ENCODE measurements around the gene ACTR1A.
"Not testable (repeated sequence)": the region's sequence is repeated elsewhere in the genome, so short reads cannot be mapped to it uniquely, and the experiment has no call there.

ACTR1A gene

DNA sequence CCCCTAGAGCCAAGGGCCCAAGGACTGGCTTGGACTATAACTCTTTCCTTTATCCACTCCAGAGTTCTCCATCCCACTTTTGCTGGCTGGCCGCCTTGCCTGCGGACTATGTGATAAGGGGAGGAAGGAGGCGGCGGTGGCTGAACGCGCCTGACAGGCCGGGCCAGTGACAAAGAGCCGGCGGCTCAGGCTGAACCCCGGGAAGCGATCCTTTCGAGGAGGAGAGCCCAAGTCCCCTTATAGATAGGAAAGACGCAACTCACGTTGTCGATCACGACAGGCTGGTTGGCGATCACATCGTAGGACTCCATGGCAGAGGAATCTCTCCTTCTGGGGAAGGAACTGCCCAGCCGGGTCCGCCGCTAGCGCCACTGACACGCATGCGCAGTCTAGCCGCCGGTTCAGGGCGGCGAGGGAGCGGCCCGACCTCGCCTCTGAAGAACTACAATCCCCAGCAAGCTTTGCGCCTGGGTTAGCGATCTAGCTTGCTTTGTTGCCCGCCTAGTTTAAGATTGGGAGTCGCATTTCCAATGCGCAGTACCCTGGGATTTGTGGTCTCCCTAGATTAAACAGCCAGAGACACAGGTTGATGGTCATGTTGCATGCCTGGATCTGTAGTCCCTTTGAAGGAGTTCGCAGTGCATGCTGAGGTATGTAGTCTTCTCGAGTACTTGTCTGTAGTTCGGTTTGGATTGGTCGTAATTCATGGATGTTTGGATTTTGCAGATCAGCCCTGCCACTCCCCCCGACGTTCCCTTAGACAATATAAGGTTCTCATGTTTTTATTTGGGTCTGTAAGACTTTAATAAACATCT, at the start of gene ACTR1A:
TSS of gene ACTR1A (minus strand) at position 376 of the 815 bp plus-strand sequence. CDS start at position 311, 65 bp downstream.
- DNase-seq (ENCODE audit: low spot score) = peak; percentile 97

DNA sequence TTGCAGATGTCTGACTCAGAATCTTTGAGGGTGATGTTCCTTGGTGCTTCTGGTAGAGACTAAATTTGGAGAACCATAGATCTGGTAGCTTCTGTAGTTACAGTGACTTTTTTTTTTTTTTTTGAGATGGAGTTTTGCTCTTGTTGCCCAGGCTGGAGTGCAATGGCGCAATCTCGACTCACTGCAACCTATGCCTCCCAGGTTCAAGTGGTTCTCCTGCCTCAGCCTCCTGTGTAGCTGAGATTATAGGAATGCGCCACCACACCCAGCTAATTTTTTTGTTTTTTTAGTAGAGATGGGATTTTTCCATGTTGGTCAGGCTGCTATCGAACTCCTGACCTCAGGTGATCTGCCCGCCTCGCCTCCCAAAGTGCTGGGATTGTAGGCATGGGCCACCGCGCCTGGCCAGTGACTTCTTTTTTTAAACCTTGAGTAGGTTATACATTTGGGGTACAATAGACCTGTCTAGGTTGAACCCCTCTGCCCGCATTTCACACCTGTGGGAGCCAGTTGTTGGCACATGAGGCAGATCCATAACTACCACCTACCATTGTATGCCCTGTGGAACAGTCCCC, 48.2 kb upstream of the ACTR1A start:
- no peak for DNase-seq (ENCODE audit: low spot score)

DNA sequence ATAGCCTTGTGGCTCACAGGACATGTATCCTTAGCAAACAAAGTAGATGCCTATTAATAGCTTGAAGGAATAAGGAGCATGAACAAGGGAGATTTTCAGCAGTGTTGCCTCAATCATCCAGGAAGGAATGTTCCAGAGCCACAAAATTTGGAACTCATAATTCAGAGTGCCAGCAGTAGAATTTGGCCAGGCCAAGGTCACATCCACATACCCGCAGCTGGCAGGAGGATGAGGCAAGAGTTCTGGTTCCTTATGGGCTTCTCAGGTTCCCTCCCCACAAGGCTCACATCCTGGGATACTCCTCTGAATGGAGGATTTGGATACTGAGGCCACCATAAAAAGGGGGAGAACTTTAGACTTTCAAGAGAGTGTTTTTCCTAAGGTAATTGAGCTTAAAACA, 47.0 kb upstream of the ACTR1A start:
- DNase-seq (ENCODE audit: low spot score) = no peak

DNA sequence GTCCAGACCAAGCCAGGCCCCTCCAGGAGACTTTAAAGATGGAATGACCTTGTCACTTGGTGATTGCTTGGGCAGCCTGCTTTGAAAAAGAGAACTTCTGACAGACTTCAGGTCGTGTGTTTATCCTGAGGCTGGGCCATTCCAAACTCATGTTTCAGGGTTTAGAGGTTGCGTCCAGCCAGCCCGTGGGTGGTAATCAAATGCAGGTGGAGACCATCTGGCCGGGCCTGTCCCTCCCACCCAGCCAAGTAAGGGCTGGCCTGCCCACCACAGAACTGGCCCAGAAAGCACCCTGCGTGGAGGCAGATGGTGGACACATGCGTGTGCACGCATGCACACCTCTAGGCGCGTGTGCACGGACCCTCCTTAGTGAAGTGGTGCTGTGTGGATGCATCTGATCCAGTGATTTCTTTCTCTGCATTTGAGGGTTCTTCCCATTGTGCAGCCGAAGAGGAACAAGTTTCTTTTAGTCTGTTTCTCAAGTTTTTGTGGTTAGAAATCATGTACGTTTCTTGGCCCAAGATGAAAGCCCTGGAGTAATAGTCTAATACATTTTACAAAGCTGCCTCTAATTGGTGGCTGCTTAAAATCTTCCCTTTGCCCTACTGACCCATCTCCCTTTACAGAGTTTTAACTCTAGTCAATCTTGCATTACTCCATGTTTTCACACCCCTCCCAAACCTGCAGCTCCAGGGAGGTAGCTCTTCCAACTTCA, 44.3 kb upstream of the ACTR1A start:
- no peak for DNase-seq (ENCODE audit: low spot score)

DNA sequence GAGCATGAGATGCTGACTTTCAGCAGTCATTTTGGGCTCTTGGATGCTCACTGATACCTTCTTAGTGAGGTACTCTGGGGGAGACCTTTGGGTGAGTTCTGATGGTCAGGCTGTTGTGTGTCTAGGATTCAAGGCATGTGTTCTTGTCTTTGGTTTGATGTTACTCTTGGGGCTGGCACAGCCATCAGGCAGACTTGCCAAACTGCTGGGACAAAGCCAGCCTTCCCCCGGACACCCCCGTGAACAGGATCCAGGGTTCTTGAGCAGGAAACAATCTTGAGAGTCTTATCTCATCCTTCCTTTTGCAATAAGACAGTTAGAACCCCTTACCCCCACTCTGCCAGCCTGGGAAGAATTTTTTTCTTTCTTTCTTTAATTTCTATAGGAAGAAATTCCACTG, 43.5 kb upstream of the ACTR1A start:
- no peak for DNase-seq (ENCODE audit: low spot score)

DNA sequence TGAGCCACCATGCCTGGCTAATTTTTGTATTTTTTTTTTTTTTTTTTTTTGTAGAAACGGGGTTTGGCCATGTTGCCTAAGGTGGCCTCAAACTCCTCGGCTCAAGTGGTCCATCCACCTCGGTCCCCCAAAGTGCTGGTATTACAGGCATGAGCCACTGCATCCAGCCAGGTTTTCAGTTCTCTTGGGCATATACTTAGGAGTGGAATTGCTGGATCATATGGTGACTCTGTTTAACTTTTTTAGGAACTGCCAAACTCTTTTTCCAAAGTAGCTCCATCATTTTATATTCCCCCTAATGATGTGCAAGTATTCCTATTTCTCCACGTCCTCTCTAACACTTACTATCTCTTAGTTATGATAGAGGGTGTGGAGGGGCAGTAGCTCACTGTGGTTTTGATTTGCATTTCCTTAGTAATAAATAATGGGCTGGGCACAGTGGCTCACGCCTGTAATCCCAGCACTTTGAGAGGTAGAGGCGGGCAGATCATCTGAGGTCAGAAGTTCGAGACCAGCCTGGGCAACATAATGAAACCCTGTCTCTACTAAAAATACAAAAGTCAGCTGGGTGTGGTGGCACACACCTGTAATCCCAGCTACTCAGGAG, 42.9 kb upstream of the ACTR1A start:
- no peak for DNase-seq (ENCODE audit: low spot score)

DNA sequence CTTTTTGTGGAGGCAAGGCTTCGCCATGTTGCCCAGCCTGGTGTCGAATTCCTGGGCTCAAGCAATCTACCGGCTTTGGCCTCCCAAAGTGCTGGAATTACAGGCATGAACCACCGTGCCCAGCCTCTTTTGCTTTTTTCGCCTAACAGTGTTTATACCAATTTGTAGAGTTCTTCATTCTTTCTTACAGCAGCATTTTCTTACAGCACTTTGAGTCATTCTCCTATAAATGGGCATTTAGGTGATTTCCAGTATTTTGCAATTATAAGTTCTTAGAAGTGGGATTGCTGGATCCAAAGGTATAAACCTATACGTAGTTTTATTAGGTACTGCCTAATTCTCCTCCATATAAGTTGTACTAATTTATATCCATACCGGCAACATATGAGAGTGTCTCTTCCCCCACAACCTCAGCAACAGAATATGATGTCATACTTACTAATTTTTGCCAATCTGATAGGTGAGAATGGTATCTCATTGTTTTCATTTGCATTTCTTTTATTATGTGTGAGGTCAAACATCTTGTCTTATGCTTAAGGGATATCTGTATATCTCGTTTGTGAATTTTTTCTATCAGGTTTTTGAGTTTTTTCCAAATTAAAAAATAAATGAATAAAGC, 40.4 kb upstream of the ACTR1A start:
- DNase-seq (ENCODE audit: low spot score) = no peak

DNA sequence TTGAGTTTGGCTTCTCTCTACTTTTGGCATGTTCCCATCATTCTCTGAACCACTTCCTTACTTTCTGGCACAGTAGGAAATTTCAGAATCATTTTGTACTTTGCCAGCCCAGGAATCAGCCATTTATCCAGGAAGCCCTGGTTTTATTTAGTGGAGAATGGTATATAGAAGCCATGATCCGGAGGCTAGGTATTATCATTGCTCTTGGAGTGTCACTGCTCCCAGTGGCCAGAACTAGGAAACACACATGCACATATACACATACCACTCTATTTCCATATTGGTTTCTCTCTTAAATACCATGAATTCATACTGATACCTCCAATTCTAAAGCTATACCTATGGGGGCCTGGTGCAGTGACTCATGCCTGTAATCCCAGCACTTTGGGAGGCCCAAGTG, 37.5 kb upstream of the ACTR1A start:
- DNase-seq (ENCODE audit: low spot score) = no peak

DNA sequence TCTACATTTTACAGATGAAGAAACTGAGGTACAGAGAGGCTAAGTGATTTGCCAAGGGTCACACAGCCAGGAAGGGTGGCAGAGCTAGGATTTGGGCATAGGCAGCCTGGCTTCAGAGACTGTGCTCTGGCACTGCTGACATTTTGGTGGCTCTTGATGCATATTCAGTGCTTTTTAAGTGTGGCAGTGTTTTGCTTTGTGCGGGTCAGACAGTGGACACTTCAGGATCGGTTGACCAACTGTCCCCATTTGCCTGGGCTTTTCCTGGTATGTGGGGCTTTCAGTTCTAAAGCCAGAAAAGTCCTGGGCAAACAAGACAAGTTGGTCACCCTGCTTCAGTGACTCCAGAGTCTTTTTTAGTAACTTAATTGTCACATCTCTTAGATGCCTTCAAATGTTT, 36.3 kb upstream of the ACTR1A start:
- DNase-seq (ENCODE audit: low spot score) = no peak

DNA sequence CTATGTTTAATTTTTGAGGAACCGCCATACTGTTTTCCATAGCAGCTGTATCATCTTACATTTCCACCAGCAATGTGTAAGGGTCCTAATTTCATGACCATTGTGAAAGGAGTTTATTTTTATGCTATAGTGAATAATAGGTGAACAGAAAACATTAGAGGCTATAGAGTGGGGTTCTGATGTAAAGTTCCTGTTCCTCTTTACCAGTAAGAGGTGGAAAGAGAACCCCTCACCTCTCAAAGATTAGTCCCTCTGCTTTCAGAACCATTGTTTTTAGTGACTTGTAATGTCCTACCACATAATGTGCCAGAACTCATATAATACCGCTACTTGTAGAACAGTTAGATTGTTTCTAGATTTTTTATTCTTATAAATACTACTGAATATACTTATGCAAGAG, 35.4 kb upstream of the ACTR1A start:
- no peak for DNase-seq (ENCODE audit: low spot score)

DNA sequence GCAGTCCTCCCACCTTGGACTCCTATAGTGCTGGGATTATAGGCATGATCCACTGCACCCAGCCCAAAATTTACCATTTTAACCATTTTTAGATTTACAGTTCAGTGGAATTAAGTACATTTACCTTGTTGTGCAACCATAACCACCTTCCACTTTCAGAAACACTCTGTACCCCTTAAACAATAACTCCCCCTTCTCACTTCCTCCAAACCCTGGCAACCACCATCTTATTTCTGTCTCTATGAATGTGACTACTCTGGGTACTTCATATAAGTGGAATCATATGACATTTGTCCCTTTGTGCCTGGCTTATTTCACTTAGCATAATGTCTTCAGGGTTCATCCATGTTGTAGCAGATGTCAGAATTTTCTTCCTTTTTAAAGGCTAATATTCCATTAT, 34.9 kb upstream of the ACTR1A start:
- no peak for DNase-seq (ENCODE audit: low spot score)

DNA sequence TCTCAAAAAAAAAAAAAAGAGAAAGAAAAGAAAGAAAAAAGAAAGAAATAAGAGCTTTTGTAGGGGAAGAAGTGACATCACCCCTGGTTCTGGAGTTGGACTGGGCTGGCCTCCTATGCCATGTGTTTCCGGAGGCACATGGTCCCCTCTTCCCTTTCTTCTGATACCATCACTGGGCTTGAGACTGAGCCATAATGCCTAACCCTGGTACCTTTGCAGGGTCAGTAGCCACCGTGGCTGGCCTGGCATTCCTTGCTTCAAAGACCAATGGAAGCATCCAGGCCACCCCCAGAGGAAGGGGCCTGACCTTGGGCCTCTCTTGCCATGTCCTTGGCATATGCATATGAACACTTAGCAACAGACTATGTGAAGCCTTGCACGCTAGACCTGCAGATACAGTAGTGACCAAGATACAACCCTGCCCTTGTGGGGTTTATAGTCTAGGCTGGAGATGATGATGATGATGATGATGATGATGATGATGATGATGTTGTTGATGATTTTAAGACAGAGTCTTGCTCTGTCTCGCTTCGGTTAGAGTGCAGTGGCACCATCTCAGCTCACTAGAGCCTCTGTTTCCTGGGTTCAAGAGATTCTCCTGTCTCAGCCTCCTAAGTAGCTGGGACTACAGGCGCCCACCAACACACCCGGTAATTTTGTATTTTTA, 33.1 kb upstream of the ACTR1A start:
- no peak for DNase-seq (ENCODE audit: low spot score)

DNA sequence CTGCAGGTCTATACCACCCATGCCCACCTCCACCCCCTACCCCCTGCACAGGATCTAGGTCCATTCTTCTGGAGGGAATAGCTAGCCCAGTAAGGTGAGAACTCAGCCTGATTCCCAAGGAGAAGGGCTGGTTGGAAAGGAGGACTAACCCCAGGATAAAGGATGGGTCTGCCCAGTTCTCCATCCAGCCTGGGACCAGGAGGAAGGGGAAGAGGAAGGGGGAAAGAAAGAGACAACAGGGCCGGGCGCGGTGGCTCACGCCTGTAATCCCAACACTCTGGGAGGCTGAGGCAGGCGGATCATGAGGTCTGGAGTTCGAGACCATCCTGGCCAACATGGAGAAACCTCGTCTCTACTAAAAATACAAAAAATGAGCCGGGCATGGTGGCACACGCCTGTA, 32.5 kb upstream of the ACTR1A start:
- DNase-seq (ENCODE audit: low spot score) = not testable (repeated sequence)

DNA sequence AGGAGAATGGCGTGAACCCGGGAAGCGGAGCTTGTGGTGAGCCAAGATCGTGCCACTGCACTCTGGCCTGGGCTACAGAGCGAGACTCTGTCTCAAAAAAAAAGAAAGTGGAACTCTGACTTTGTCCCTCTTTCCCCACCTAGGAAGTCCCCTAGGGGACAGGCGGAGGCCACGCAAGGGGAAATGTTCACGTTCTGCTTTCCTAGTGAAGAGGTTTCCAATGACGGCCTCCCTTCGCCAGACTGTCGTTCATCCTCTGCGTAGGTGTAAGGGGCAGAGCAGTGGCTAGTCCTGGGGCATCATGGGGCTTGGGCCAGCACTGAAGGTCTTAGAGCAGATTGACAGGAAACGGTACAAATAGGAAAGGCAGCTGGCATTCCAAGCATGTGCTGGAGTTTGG, 31.8 kb upstream of the ACTR1A start:
- no peak for DNase-seq (ENCODE audit: low spot score)

DNA sequence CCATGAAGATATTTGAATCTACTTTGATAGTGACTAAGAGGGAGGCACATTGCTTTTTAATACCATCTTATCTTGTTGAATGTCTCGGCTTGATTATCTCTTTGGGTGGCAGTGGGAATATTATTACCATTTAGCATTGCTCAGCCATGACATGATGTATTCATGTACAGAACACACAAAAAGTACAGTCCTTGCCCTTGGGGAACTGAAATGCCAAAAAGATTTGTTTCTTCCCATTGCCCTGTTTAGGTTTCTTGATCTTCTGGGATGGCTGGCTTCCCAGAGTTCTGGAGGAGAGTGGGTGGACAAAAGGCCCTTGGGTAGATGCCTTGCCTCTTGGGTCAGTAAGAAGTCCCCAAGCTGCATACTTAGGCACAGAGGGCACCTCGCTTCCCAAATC, 25.0 kb upstream of the ACTR1A start:
- DNase-seq (ENCODE audit: low spot score) = no peak

DNA sequence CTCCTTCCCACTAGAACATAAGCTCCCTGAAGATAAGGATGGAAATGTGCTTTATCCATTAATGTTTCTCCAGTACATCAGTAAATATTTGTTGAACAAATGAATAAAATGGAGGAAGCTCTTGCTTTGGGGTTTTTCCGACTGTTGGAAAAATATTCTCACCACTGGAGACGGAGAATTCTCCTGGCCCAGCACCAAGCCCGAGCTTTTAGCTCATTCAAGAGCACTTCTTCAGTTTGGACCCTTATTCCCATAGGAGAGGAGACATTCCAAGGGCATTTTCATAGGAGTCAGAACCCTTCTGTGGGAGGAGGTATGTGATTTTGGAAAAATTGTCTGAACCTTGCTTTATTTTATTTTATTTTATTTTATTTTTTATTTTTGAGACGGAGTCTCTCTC, 22.2 kb upstream of the ACTR1A start:
- DNase-seq (ENCODE audit: low spot score) = no peak

DNA sequence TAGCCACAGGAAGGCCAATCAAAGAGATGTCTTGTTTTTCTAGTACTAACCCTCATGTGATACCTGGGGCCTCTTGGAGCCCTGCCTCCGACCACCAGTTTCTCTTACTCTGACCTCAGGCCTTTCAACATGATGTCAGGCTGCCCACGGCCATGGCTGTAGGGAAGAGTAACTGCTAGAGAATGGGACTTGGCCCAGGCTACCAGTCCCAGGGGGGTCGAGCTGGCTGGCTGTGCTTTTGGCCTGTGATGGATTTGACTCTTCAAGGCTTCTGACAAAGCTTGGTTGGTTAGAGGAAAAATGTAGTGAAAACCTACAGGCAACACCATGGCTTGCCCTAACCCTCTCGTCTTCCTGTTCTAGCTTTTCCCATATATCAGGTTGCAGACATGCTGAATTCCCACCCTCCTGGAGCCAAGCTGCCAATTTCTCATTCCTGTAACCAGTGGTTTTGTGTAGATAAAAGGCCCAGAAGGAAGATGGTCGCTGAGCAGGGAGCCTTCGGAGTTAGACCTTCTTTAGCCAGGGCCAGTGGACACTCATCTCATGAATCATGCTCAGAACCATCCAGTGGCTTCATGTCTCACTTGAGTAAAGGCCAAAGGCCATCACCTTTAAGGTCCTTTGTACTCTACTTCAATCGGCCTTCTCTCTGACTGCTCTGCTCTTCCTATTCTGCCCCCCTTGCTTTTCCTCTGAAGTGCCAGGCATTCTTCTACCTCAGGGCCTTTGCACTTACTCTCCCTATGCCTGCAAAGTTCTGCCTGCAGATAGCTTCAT, 20.9 kb upstream of the ACTR1A start:
- no peak for DNase-seq (ENCODE audit: low spot score)

DNA sequence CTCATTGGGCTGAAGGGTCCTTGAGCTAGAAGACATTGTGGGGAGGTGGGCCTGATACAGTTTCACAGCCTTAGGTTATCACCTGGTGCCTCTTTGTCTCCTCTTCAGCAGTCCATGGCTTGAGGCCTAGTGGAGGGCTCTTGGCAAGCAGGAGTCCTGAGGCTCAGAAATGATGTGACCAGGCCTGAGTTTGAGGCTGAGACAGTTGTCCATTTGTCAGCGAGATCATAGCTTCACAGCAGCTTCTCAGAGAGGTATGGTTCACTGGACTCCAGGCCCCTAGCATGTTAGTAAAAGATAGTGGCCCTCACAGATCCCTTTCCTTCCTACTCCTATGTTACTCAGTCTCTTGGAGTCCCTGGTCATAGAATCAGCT, 20.4 kb upstream of the ACTR1A start:
- DNase-seq (ENCODE audit: low spot score) = no peak

DNA sequence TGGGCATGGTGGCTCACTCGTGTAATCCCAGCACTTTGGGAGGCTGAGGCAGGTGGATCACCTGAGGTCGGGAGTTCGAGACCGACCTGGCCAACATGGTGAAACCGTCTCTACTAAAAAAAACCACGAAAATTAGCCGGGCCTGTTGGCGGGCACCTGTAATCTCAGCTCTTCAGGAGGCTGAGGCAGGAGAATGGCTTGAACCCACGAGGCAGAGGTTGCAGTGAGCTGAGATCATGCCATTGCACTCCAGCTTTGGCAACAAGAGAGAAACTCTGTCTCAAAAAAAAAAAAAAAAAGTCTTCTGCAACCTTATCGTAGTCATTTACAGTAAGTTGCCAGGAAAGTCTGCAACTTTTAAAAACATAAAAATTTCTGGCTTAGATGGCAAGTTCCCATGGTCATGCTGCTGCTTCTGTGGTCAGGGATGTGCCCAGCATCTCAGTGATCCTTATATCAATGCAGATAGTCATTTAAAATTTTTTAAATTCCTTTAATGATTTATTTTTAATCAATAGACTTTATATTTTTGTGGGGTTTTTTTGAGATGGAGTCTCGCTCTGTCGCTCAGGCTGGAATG, 16.8 kb upstream of the ACTR1A start:
- no peak for DNase-seq (ENCODE audit: low spot score)

DNA sequence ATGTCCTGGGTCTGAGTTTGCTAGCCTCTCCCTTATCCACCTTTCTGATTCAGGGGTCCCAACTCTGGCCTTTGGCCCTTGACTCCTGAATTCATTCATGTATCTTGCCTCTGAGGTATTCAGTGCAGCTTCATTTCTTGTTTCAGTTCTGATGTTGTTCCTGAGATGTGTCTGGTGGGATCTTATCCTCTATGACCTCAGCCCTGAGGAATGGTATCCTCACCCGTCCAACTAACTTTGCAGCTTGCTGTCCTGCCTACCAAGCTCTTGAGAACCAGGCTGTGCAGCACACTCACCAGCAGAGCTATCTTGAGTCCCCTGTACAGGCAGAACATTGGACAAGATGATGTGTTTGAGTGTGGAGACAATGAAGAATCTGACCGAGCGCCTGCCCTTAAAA, 15.0 kb upstream of the ACTR1A start:
- DNase-seq (ENCODE audit: low spot score) = no peak

DNA sequence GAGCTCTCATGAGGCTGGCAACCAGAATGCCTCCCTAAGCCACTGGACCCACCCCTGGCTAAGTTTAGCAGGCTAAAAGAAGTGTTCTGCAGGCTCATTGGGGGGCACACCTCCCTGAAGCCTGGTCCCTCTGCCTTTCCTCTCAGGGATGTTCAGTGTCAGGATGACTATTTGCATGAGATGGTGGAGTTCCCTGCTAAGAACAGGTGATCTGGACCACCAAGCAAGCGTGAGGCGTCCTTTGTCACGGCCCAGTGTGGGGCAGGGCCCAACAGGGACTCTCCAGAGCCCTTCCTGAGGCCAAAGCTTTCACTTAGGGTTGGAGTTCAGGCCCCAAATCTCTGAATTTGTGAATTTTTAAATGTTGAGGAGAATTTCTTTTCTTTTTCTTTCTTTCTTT, 13.2 kb upstream of the ACTR1A start:
- DNase-seq (ENCODE audit: low spot score) = no peak
